Dedifferentiated amniotic fluid mesenchymal stem cell (primary cell): ENCODE data around the gene SPATA25.
A peak's percentile ranks its signal among the peaks of the same experiment; 100 is the strongest.
"Not testable (repeated sequence)": the region's sequence is repeated elsewhere in the genome, so short reads cannot be mapped to it uniquely, and the experiment has no call there.

ENCODE experiments used
- DNase-seq: peaks from one replicate; pipeline ENCODE4 v3.0.0-alpha.2; 2016; ENCODE audit errors: extremely low spot score

Gene SPATA25

GRCh38 chr20:45887346-45887715 lies at the start of gene SPATA25:
TSS of gene SPATA25 (minus strand) at chr20:45887622. CDS start at chr20:45887590, 32 bp downstream.
- no peak for DNase-seq

DNA sequence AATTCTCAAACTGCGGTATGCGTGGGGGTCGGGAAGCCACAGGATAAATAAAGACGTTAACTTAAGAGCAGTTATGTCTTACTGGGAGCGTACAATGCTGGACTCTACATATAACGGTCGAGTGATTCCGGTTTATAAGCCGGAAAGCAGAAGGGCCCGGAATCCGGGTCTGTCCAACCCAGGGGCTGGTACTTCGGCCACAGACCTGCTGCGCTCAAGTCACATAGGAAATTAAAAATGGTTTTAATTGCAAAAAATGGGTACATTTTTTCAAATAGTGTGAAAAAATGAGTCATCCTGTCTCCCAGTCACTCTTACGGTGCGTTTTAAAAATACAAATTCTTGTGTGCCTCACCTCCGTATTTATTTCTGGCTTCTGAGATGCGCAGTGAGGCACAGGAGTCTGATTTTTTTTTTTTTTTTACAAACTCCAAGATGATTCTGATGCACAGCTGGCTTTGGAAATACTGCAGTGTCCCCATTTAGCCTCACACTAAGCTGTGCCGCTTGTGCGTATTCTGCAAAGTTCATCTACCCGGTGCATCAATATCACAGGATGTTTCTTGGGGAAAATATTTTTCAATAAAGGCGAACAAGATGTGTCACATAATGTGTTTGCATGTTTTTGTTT lies 48.1 kb upstream of the SPATA25 start:
- DNase-seq: no peak

DNA sequence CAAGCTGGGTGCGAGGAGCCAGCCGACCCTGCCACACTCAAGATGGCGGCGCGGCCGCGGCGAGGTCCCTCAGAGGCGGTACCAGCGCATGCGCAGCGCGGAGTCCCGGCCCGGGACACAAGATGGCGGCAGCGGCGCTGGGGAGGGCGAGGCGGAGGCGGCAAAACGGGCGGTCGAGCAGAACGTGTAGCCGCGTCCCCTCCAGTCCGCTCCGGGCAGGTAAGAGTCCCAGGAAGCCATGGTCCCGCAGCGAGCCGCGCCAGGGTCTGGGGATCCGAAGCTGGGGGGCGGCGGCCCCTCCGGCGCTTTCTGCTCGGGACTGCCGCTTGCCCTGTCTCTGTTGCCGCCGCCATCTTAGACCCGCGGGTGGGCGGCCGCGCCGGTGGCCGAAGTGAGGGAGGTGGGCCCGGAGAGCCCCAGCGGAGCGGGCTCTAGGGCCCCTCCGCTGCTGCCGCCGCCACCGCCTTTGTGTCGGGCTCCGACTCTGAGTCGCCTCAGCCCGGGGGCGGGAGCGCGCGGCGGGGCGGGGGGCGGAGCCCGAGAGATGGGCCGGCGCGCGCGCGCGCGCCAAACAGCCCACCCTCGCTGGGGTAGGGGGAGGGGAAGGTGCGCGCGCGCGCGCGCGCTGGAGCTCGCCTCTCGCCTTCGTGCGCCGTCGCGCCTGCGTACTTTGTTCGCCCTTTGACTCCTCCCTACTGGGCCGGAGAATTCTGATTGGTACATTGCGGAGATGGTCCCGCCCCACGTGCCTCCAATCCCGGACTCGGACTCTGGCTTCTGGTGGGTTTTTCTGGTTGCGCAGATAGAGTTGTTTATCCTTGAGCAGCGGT lies 47.4 kb upstream of the SPATA25 start, which contains the start of gene PCIF1:
PCIF1 (plus strand) TSS at position 98 of the 830 bp plus-strand sequence. CDS start 4,317 bp downstream, outside the sequence.
- DNase-seq: peak; percentile 98

DNA sequence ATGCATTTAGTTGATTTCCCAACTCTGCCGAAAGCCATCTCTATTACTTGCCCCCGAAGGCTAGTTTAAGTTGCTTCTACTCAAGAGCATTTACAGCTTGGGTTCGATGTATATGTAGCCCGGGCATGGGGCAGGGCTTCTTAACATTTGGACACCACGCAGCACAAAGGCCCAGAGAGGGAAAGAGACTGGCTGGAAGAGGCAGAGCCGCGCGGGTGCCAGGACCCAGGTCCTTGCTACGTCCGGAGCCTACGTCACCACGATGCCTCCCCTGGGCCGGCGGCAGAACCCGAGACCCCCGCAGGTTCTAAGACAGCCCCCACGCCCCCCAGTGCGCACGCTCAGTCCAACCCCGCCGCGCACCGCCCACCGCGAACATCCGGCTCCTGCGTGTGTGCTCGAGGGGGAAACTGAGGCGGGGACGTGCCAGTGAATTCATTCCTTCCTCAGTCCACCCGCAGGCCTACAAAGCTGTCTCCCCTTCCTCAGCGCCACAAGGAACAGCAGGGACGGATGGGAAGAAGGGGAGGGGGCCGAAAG lies 46.7 kb upstream of the SPATA25 start:
- DNase-seq: peak; percentile 20

DNA sequence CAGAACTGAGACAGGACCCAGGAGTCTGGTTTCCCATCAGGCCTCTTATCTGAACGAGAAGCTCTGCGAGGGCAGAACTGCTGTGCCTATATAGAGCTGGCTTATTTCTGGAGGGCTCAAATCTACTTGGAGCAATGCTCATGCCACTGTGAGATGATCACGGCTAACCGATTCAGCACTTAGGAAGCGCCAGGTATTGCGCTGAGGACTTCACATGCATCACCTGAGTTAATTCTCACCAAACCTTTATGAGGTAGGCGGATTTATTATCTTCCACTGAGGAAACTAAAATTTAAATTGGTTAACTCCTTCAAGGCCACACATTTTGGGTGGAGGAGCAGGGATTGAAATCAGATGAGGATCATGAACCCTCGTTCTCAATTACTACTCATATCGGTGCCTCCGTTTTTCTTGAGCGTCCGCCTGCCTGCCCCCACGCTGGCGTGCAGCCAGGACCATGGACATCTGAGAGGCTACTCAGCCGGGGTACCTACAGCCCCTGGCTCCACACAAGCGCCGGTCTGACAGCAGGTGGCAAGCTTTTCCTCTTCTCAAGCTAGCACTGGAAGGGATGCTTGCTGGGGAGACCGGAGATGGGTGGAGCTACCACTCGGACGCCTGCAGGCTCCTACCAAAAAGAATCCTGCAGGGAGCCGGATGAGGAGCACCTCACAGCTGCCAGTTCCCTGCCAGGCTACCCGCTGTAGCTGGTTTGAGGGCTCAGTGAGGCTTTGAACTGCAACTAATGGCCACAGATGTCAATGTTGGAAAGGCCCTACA lies 46.0 kb upstream of the SPATA25 start:
- DNase-seq: peak; percentile 52

DNA sequence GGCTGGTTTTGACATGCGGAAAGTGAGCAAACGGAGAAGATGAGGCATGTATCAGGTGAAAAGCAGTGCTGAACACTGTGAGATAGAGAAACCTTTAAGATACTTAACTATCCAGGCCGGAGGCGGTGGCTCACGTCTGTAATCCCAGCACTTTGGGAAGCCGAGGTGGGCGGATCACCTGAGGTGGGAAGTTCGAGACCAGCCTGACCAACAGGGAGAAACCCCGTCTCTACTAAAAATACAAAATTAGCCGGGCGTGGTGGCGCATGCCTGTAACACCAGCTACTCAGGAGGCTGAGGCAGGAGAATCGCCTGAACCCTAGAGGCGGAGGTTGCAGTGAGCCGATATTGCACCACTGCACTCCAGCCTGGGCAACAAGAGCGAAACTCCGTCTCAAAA lies 44.3 kb upstream of the SPATA25 start:
- not testable (repeated sequence) for DNase-seq

- DNase-seq: no peak
Observed at GRCh38 chr20:45927071-45927878, 39.9 kb upstream of the SPATA25 start.

DNA sequence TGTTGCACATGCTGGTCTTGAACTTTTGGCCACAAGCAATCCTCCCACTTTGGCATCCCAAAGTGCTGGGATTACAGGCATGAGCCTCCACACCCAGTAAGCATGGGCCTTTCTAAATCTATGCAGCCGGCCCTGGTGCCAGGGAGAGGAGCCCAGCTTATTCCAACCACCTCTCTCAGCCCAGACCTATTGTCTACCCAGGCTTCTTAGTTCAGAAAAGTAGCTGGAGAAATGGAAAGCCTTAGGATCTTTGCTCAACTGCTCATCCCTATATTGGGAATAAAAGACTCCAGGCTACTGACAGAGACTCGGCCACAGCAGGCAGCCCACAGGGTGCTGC lies 39.3 kb upstream of the SPATA25 start:
- DNase-seq: no peak

- no peak for DNase-seq
Observed at GRCh38 chr20:45925821-45926506, 38.5 kb upstream of the SPATA25 start.

- DNase-seq: no peak
Observed at GRCh38 chr20:45924391-45925261, 37.2 kb upstream of the SPATA25 start.

DNA sequence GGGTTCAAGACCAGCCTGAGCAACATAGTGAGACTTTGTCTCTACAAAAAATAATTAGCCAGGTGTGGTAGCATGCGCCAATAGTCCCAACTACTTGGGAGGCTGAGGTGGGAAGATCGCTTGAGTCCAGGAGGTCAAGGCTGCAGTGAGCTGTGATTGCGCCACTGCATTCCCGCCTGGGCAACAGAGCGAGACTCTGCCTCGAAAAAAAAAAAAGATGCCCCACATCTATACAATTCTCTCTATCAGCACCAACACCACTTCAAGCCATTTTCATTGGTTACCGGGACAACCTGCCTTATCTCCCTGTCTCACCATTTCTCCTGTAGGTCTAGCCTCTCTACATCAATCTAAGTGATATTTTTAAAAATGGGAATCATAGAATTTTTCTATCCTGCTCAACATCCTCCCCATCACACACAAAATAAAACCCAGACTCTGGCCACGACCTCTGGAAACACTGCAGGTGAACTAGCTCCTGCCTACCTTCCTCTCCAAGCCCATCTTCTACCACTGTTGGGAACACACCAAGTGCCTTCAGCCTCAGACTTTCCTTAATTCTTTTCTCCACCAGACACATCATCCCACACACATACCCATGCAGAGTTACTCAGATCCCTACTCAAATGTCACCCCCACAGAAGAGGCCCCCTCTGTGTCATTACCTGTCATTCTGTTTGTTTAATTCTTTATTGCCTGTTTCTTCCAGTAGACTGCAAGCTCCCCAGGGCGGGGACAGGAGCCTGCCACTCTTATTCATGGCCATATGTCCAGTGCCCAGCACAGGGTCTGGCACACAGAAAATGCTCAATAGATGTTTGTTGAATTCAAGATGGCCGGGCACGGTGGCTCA lies 34.1 kb upstream of the SPATA25 start:
- DNase-seq: no peak

GRCh38 chr20:45920462-45921336 lies 33.3 kb upstream of the SPATA25 start:
- no peak for DNase-seq

- no peak for DNase-seq
Observed at GRCh38 chr20:45919542-45920399, 32.3 kb upstream of the SPATA25 start.

DNA sequence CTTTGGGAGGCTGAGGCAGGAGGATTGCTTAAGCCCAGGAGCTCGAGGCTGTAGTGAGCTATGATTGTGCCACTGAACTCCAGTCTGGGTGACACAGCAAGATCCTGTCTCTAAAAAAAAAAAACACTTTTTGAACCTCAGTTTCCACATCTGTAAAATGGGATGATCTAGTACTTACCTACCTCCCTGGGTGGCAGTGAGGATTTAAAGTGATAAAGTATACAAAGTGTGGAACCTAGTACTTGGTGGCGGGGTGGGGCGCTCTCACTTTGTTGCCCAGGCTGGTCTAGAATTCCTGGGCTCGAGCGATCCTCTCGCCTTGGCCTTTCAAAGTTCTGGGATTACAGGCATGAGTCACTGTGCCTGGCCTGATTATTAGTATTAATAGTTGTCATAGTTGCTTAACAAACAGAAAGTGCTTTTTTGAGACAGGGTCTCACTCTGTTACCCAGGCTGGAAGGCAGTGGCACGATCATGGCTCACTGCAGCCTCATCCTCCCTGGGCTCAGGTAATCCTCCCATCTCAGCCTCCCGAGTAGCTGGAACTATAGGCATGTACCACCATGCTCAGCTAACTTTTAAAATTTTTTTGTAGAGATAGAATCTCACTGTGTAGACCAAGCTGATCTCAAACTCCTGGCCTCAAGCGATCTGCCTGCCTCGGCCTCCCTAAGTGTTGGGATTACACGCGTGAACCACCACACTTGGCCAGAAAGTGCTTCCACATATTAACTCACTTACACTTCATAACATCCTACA lies 31.5 kb upstream of the SPATA25 start:
- DNase-seq: no peak

DNA sequence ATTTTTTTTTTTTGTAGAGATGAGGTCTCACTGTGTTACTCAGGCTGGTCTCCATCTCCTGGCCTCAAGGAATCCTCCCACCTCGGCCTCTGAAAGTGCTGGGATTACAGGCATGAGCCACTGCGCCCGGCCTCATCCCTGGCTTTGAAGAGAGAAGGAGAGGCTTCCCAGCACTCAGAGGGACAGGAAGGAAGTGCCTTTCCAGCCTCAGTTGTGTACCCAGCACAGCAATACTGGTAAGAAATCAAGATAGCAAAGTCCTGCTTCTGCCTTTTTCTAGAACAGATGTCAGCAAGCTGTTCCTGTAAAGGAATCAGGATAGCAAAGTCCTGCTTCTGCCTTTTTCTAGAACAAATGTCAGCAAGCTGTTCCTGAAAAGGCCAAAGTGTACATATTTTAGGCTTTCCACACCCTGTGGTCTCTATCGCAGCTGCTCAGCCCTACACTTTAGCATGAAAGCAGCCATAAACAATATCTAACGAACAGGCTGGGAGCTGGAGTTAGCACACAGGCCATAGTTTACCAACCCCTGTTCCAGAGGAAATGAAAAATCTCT lies 30.8 kb upstream of the SPATA25 start:
- DNase-seq: no peak

GRCh38 chr20:45917790-45918141 lies 30.3 kb upstream of the SPATA25 start:
- no peak for DNase-seq
